ENCODE data around the gene TUBB4A.

DNA sequence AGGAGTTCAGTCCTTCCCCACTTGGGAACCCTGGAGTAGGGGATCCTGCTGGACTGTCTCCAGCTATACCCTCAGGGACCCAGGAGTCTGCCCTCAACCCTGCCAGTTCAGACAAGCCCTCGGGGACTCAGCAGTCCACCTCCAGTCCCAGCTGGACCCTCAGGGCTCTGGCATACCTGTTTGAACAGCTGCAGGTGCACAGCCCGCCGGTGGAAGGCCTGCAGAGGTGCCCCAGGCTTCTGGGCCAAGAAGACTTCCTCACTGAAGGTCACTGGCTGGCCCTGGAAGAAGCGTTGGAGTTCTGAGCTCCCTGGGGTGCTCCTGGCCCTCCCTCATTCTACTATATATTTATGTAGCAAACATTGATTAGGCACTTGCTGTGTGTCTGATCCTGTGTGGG is 29.4 kb downstream of the TUBB4A start:
- no peak for TF ChIP-seq GATA2 (IDR thresholded peaks at IDR 0.05; ENCODE audit: low read depth, low read length)
- no peak for TF ChIP-seq GATA3 (IDR thresholded peaks at IDR 0.05; ENCODE audit: low read depth, low read length)
